Suprapubic skin (tissue), 4 donors: ENCODE measurements around the gene RBPJL. TPM values are rescaled to one million over a fixed set of nuclear protein-coding genes. Genes with fewer than 3 reads are reported as not detected.

Source experiments
- DNase-seq, 2 donors: peaks; one replicate each; pipeline ENCODE4 v3.0.0-alpha.2; 2019; ENCODE audit warnings: low spot score in 2 of 2
- H3K27ac ChIP-seq: fragments of 200-600 bp; sonication (generic); one replicate; pipeline ENCODE4 v1.5.1; 2019
- H3K27me3 ChIP-seq: fragments of 200-600 bp; sonication (generic); one replicate; pipeline ENCODE4 v1.5.1; 2019
- H3K36me3 ChIP-seq: fragments of 200-600 bp; sonication (generic); one replicate; pipeline ENCODE4 v1.5.1; 2019
- H3K4me1 ChIP-seq: fragments of 200-600 bp; sonication (generic); one replicate; pipeline ENCODE4 v1.5.1; 2019
- H3K4me3 ChIP-seq: fragments of 200-600 bp; sonication (generic); one replicate; pipeline ENCODE4 v1.5.1; 2019; ENCODE audit warnings: mild to moderate bottlenecking
- H3K9me3 ChIP-seq: fragments of 200-600 bp; sonication (generic); one replicate; pipeline ENCODE4 v1.5.1; 2019
- CTCF ChIP-seq, 2 donors: fragments of 200-600 bp in 1 of 2; fragments of 450-650 bp in 1 of 2; sonication (generic) in 1 of 2; IDR thresholded peaks; one replicate each; pipeline ENCODE4 v1.5.1; 2016 to 2019; ENCODE audit warnings: antibody characterized with exemption in 2 of 2, mild to moderate bottlenecking in 1 of 2, moderate library complexity in 1 of 2
- EP300 ChIP-seq: sonication (generic); formaldehyde crosslinking; IDR thresholded peaks from one replicate; pipeline ENCODE4 v1.6.1; 2017; ENCODE audit warnings: antibody characterized with exemption
- POLR2A ChIP-seq, 2 donors: fragments of 450-650 bp; IDR thresholded peaks; one replicate each; pipeline ENCODE4 v1.6.1; 2017; ENCODE audit warnings: antibody characterized with exemption in 2 of 2, mild to moderate bottlenecking in 2 of 2, moderate library complexity in 2 of 2
- POLR2AphosphoS5 ChIP-seq, 3 donors: sonication (generic); formaldehyde crosslinking; IDR thresholded peaks; one replicate each; pipeline ENCODE4 v1.6.1; 2017; ENCODE audit warnings: antibody characterized with exemption in 3 of 3
- WGBS: methylation state at CpG from one replicate; pipeline ENCODE4 v1.1.5; 2018; 5-methylcytosine and 5-hydroxymethylcytosine counted together
- total RNA-seq, 4 donors: library from RNA; depleted of rRNA; stranded (reverse); fragments of >200 nt; gene quantifications; one replicate each; pipeline ENCODE4 v1.1.0, GENCODE V29; 2016

RBPJL gene
- total RNA-seq, 4 donors from 2014 or later = not detected

DNA sequence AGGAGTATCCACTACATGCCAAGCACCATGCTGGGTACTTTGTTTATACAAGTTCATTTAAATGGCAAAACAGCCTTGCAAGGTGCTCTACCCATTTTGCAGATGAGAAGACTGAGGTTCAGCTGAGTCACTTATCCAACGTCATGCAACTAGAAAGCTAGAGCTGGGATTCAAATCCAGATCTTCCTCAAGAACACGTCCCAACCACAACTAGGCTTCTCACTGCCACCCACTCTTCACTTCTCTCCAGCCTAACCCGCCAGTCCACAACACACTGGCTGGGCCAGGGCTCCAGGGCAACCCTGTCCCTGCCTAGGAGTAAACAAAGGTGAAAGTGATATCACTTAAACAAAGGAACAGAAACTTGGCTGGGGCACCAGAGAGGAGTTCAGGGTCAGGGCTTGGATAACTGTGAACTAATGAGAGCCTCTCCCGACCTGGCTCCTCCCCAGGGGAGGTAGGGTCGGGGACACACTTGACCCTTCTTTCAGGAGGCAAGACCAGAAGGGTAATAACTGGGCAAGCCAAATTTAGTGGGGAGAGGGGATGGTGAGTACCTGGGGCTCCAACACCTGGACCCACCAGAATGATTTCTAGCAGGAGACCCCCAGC lies 33.7 kb downstream of the RBPJL start:
- Histone ChIP-seq H3K4me1 (peaks cover 96% of the 10 kb centered on the region), H3K27me3 (no peaks in the 10 kb centered on the region), H3K27ac (peak overlapping the region; percentile 94), H3K36me3 (no peaks in the 10 kb centered on the region), H3K4me3 (no peak overlapping the region), H3K9me3 (no peaks in the 10 kb centered on the region)
- TF ChIP-seq POLR2AphosphoS5 (IDR thresholded peaks at IDR 0.05) (no peak), POLR2A (IDR thresholded peaks at IDR 0.05) (no peak), CTCF (IDR thresholded peaks at IDR 0.05) (no peak), EP300 (no peak)
- 42% methylated on average over 4 of the region's 5 CpGs for whole genome bisulfite sequencing
- no peak for DNase-seq

DNA sequence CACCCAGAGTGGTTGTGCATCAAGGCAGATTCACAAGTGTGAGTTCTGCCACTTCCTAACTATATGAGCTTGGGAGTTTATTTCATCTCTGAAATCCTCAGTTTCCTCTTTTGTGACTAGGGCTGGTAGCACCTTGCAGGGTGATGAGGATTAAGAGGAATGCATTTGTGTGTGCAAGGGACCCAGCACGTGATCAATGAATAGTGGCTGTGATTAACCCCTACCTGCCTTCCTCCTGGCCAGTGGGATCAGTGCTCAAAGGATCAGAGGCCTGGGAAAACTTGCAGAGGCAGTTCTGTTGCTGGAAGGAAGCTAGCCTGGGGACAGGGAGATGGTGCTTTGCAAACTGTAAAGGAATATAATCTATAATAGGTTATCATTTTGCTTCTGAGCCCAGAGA lies 34.3 kb downstream of the RBPJL start:
- no peak for DNase-seq
- WGBS = 56% methylated on average over 1 of the region's 1 CpG
- Histone ChIP-seq H3K4me3 (no peak overlapping the region), H3K36me3 (no peaks in the 10 kb centered on the region), H3K27me3 (no peaks in the 10 kb centered on the region), H3K27ac (peak overlapping the region; percentile 94), H3K9me3 (no peaks in the 10 kb centered on the region), H3K4me1 (peaks cover 100% of the 10 kb centered on the region)
- TF ChIP-seq EP300 (no peak), POLR2AphosphoS5 (IDR thresholded peaks at IDR 0.05) (no peak), CTCF (IDR thresholded peaks at IDR 0.05) (no peak), POLR2A (IDR thresholded peaks at IDR 0.05) (no peak)

- 33% methylated on average over 3 of the region's 3 CpGs for WGBS
- TF ChIP-seq CTCF (IDR thresholded peaks at IDR 0.05) (no peak), EP300 (no peak), POLR2AphosphoS5 (IDR thresholded peaks at IDR 0.05) (no peak), POLR2A (IDR thresholded peaks at IDR 0.05) (no peak)
- no peaks in the 10 kb centered on the region for H3K9me3 ChIP-seq
- no peak for DNase-seq
- H3K27ac ChIP-seq = peak overlapping the region; percentile 94
- H3K27me3 ChIP-seq = no peaks in the 10 kb centered on the region
- H3K36me3 ChIP-seq = no peaks in the 10 kb centered on the region
- peak overlapping the region; percentile 75 for H3K4me3 ChIP-seq
- H3K4me1 ChIP-seq = peaks cover 100% of the 10 kb centered on the region
Measured at GRCh38 chr20:45341579-45341938, 34.9 kb downstream of the RBPJL start.

GRCh38 chr20:45341939-45342854 lies 35.6 kb downstream of the RBPJL start:
- no peaks in the 10 kb centered on the region for H3K9me3 ChIP-seq
- 20% methylated on average over 14 of the region's 16 CpGs for WGBS
- peak overlapping the region; percentile 75 for H3K4me3 ChIP-seq
- peak overlapping the region; percentile 94 for H3K27ac ChIP-seq
- no peaks in the 10 kb centered on the region for H3K36me3 ChIP-seq
- TF ChIP-seq CTCF (IDR thresholded peaks at IDR 0.05) (no peak), POLR2AphosphoS5 (IDR thresholded peaks at IDR 0.05) (peak in 1 of 3 donors; percentile 42)
- H3K4me1 ChIP-seq = peaks cover 98% of the 10 kb centered on the region
- DNase-seq = peak; percentile 80 to 86
- no peaks in the 10 kb centered on the region for H3K27me3 ChIP-seq

DNA sequence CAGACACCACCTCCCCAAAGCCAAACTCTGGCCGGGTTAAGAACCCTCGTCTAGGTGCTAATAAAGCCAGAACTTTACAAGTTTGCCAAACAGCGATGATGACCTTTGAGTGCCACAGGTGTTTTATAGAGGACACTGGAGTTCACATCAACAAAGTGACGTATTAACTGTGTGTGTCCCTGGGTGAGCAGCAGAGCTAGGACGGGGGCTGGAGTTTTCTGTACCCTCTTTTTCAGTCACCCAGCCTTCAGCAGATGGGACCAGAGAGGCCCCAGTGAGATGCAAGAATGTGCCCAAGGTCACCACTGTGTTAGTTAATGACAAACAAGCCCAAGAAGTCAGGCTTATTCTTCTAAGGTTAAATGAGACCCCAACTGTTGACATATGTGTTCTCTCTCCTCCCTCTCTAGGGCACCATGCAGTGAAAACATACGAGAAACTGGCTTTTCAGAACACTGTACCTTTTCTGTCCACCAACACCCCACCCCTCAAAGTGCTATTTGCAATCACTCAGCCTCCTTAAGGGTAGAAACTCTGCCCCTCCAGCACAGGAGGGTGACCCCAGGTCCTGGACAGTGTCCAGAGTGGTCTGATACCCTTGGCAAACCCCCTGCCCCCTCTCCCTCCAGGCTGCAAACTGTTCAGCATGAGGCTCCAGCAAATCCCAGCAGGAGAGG lies 36.4 kb downstream of the RBPJL start:
- Histone ChIP-seq H3K36me3 (no peaks in the 10 kb centered on the region), H3K9me3 (no peaks in the 10 kb centered on the region), H3K27me3 (no peaks in the 10 kb centered on the region), H3K4me1 (peaks cover 95% of the 10 kb centered on the region), H3K27ac (peak overlapping the region; percentile 94), H3K4me3 (peak overlapping the region; percentile 75)
- DNase-seq = no peak
- TF ChIP-seq POLR2AphosphoS5 (IDR thresholded peaks at IDR 0.05) (no peak), EP300 (no peak), CTCF (IDR thresholded peaks at IDR 0.05) (no peak), POLR2A (IDR thresholded peaks at IDR 0.05) (no peak)
- WGBS = 48% methylated on average over 6 of the region's 6 CpGs
